CD4-positive, alpha-beta T cell (primary cell): ENCODE measurements around the gene ZDHHC6. TPM values are rescaled to one million over a fixed set of nuclear protein-coding genes. Genes with fewer than 3 reads are reported as not detected.
"Not testable (repeated sequence)": the region's sequence is repeated elsewhere in the genome, so short reads cannot be mapped to it uniquely, and the experiment has no call there.

Experiments used
- ATAC-seq: fragments of 200-7000 bp; cut with Tn5 transposase; one replicate; pipeline ENCODE4 v1.10.0; 2022; ENCODE audit warnings: mild to moderate bottlenecking; ENCODE audit not compliant: poor library complexity
- CTCF ChIA-PET: fragments of 350-600 bp; sonication (Branson Sonifier 250); formaldehyde crosslinking; loops from one replicate; lab custom pipeline; 2021; ENCODE audit warnings: antibody characterized with exemption, inconsistent platforms; lab: Charles Lee
- POLR2A ChIA-PET: fragments of 350-600 bp; sonication (Branson Sonifier 250); formaldehyde crosslinking; loops from one replicate; lab custom pipeline; 2021; ENCODE audit warnings: antibody characterized with exemption, inconsistent platforms; lab: Charles Lee
- DNase-seq, 14 experiments: peaks; one replicate each; pipeline ENCODE4 v3.0.0-alpha.2; 2013 to 2020; ENCODE audit warnings: mixed read lengths in 2 of 14
- H3K27ac ChIP-seq, 2 donors: one replicate each; pipeline versions ENCODE4 v1.5.1 to v1.7.0; 2013; ENCODE audit warnings: low read length in 2 of 2, low read depth in 1 of 2, mild to moderate bottlenecking in 1 of 2
- H3K27me3 ChIP-seq, 2 experiments: 1 replicate in 1 of 2; 2 replicates in 1 of 2; pipeline versions ENCODE4 v1.6.1 to v1.7.0; 2013; ENCODE audit warnings: low read length in 2 of 2, control low read depth in 1 of 2, mild to moderate bottlenecking in 1 of 2, moderate library complexity in 1 of 2; ENCODE audit not compliant: insufficient read depth in 2 of 2, control insufficient read depth in 1 of 2
- H3K36me3 ChIP-seq: one replicate; pipeline ENCODE4 v1.6.1; 2013; ENCODE audit warnings: low read length, control low read depth; ENCODE audit not compliant: insufficient read depth
- H3K4me1 ChIP-seq: one replicate; pipeline ENCODE4 v1.6.1; 2013; ENCODE audit warnings: low read length, control low read depth; ENCODE audit not compliant: insufficient read depth
- H3K4me3 ChIP-seq: one replicate; pipeline ENCODE4 v1.5.1; 2013; ENCODE audit warnings: mild to moderate bottlenecking, low read length, moderate library complexity
- H3K9me3 ChIP-seq, 2 experiments: 1 replicate in 1 of 2; 2 replicates in 1 of 2; pipeline versions ENCODE4 v1.6.1 to v1.7.0; 2013; ENCODE audit warnings: low read length in 2 of 2, mild to moderate bottlenecking in 2 of 2, control low read depth in 1 of 2, moderate library complexity in 1 of 2; ENCODE audit not compliant: control insufficient read depth in 1 of 2, insufficient read depth in 1 of 2
- H3K27ac Mint-ChIP-seq: one replicate; pipeline ENCODE4 v1.8.0; 2020; ENCODE audit warnings: mixed read lengths
- H3K27me3 Mint-ChIP-seq: one replicate; pipeline ENCODE4 v1.8.0; 2021; ENCODE audit warnings: mixed read lengths
- H3K36me3 Mint-ChIP-seq: one replicate; pipeline ENCODE4 v1.8.0; 2021; ENCODE audit warnings: low read depth, mixed read lengths
- H3K4me1 Mint-ChIP-seq: one replicate; pipeline ENCODE4 v1.8.0; 2021; ENCODE audit warnings: low read depth, mixed read lengths
- H3K4me3 Mint-ChIP-seq: one replicate; pipeline ENCODE4 v1.8.0; 2020; ENCODE audit warnings: mild to moderate bottlenecking, mixed read lengths
- H3K9me3 Mint-ChIP-seq: one replicate; pipeline ENCODE4 v1.8.0; 2020; ENCODE audit warnings: mixed read lengths
- CTCF ChIP-seq: fragments of 200-600 bp; IDR thresholded peaks from one replicate; pipeline ENCODE4 v1.8.0; 2022; ENCODE audit warnings: antibody characterized with exemption, mild to moderate bottlenecking
- intact Hi-C, 2 experiments: fragments of 100-400 bp; cut with DNase I in 1 of 2; cut with micrococcal nuclease in 1 of 2; formaldehyde crosslinking; loops; one replicate each; pipeline versions ENCODE4 v1.15.1 to v1.9.0; 2023 to 2025; cut with DNase I, micrococcal nuclease
- total RNA-seq, 174 experiments: library from RNA in 2 of 174; stranded (reverse) in 2 of 174; gene quantifications; one replicate each; pipeline ENCODE4 v1.2.3 and lab custom pipeline; 2021 to 2026

Gene ZDHHC6
- total RNA-seq, 2 experiments from 2014 or later = 34.3 to 39.9 TPM

- CTCF ChIA-PET = no interaction called here
- intact Hi-C loops = no loop called here
- no peaks in the 10 kb centered on the region for H3K4me1 ChIP-seq
- POLR2A ChIA-PET = no interaction called here
- no peak overlapping the region for H3K4me3 Mint-ChIP-seq
- no peaks in the 10 kb centered on the region for H3K9me3 ChIP-seq
- no peaks in the 10 kb centered on the region for H3K27me3 ChIP-seq
- H3K27ac ChIP-seq = no peak overlapping the region
- no peaks in the 10 kb centered on the region for H3K27me3 Mint-ChIP-seq
- H3K36me3 Mint-ChIP-seq = peaks cover 89% of the 10 kb centered on the region
- H3K9me3 Mint-ChIP-seq = no peaks in the 10 kb centered on the region
- no peak overlapping the region for H3K4me3 ChIP-seq
- ATAC-seq = no peak
- H3K36me3 ChIP-seq = peaks cover 92% of the 10 kb centered on the region
- no peaks in the 10 kb centered on the region for H3K4me1 Mint-ChIP-seq
- H3K27ac Mint-ChIP-seq = no peak overlapping the region
- no peak for DNase-seq
- TF ChIP-seq CTCF = no peak
Measured at GRCh38 chr10:112409755-112410154, 37.0 kb downstream of the ZDHHC6 start.

- Mint-ChIP-seq H3K4me3 (no peak overlapping the region), H3K9me3 (no peaks in the 10 kb centered on the region), H3K36me3 (peaks cover 91% of the 10 kb centered on the region), H3K27ac (no peak overlapping the region), H3K27me3 (no peaks in the 10 kb centered on the region), H3K4me1 (no peaks in the 10 kb centered on the region)
- DNase-seq (no peak), ATAC-seq (no peak)
- Histone ChIP-seq H3K27ac (no peak overlapping the region), H3K9me3 (no peaks in the 10 kb centered on the region), H3K27me3 (no peaks in the 10 kb centered on the region), H3K4me3 (no peak overlapping the region), H3K36me3 (peaks cover 93% of the 10 kb centered on the region), H3K4me1 (no peaks in the 10 kb centered on the region)
- no peak for TF ChIP-seq CTCF
- intact Hi-C loops = no loop called here
- ChIA-PET CTCF (no interaction called here), POLR2A (no interaction called here)
Measured at GRCh38 chr10:112409299-112409698, 37.4 kb downstream of the ZDHHC6 start.

GRCh38 chr10:112407696-112408095 lies 39.0 kb downstream of the ZDHHC6 start:
- CTCF ChIA-PET = no interaction called here
- ATAC-seq (no peak), DNase-seq (no peak)
- Histone ChIP-seq H3K27me3 (no peaks in the 10 kb centered on the region), H3K4me1 (no peaks in the 10 kb centered on the region), H3K4me3 (no peak overlapping the region), H3K27ac (no peak overlapping the region), H3K36me3 (peaks cover 95% of the 10 kb centered on the region), H3K9me3 (no peaks in the 10 kb centered on the region)
- Mint-ChIP-seq H3K4me1 (no peaks in the 10 kb centered on the region), H3K4me3 (no peak overlapping the region), H3K36me3 (peaks cover 90% of the 10 kb centered on the region), H3K9me3 (no peaks in the 10 kb centered on the region), H3K27ac (no peak overlapping the region), H3K27me3 (no peaks in the 10 kb centered on the region)
- intact Hi-C loops = no loop called here
- no peak for TF ChIP-seq CTCF
- POLR2A ChIA-PET = no interaction called here

- H3K9me3 Mint-ChIP-seq, DNase-seq, H3K4me1 Mint-ChIP-seq, POLR2A ChIA-PET, ATAC-seq, intact Hi-C loops, H3K27ac ChIP-seq, H3K9me3 ChIP-seq, CTCF ChIA-PET, H3K27me3 Mint-ChIP-seq, H3K4me3 Mint-ChIP-seq, H3K27me3 ChIP-seq, H3K4me3 ChIP-seq, H3K27ac Mint-ChIP-seq, H3K4me1 ChIP-seq: not testable (repeated sequence)
- H3K36me3 Mint-ChIP-seq = peaks cover 92% of the 10 kb centered on the region
- H3K36me3 ChIP-seq = peaks cover 92% of the 10 kb centered on the region
Measured at GRCh38 chr10:112406806-112407205, 39.9 kb downstream of the ZDHHC6 start.
